ENCODE data around the gene JAM2. TPM values are rescaled to one million over a fixed set of nuclear protein-coding genes. Genes with fewer than 3 reads are reported as not detected.
A peak's percentile ranks its signal among the peaks of the same experiment; 100 is the strongest.

JAM2 gene
- total RNA-seq, 4 donors from 2014 or later: 2.0 to 7.6 (median 4.7) TPM

GRCh38 chr21:25626757-25627156 is 12.3 kb upstream of the JAM2 start:
- Histone ChIP-seq H3K36me3 (no peaks in the 10 kb centered on the region), H3K27me3 (no peaks in the 10 kb centered on the region), H3K4me3 (no peak overlapping the region), H3K27ac (no peak overlapping the region), H3K4me1 (no peaks in the 10 kb centered on the region), H3K9me3 (no peaks in the 10 kb centered on the region)
- TF ChIP-seq POLR2A (IDR thresholded peaks at IDR 0.05): no peak
- TF ChIP-seq, protein P1, sequence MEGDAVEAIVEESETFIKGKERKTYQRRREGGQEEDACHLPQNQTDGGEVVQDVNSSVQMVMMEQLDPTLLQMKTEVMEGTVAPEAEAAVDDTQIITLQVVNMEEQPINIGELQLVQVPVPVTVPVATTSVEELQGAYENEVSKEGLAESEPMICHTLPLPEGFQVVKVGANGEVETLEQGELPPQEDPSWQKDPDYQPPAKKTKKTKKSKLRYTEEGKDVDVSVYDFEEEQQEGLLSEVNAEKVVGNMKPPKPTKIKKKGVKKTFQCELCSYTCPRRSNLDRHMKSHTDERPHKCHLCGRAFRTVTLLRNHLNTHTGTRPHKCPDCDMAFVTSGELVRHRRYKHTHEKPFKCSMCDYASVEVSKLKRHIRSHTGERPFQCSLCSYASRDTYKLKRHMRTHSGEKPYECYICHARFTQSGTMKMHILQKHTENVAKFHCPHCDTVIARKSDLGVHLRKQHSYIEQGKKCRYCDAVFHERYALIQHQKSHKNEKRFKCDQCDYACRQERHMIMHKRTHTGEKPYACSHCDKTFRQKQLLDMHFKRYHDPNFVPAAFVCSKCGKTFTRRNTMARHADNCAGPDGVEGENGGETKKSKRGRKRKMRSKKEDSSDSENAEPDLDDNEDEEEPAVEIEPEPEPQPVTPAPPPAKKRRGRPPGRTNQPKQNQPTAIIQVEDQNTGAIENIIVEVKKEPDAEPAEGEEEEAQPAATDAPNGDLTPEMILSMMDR (IDR thresholded peaks at IDR 0.05): no peak
- no peak for TF ChIP-seq POLR2AphosphoS5 (IDR thresholded peaks at IDR 0.05)
- no peak for TF ChIP-seq EP300 (IDR thresholded peaks at IDR 0.05)
- no peak for DNase-seq (ENCODE audit: low spot score in 2 of 2)
- WGBS: 57% methylated on average over 2 of the region's 2 CpGs

DNA sequence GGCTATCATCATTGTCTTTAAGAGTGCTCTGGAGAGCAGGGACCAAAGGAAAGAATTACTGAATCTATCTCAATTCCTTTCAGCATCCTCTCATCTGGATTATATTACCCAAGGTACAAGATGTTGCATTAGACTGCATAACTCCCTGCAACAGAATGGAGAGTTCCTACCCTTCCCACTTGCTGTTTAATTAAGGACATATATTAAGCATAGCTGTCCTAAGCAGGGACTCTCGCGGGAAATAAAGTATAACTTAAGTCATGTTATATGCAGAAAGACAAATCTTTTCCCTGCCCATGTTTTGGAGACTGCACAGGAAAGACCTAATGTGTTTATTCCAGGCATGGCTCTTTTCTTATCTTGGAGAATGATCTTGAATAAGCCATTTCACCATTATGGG is 6.8 kb upstream of the JAM2 start:
- H3K27me3 ChIP-seq: peaks cover 4% of the 10 kb centered on the region
- TF ChIP-seq, protein P1 (IDR thresholded peaks at IDR 0.05): no peak
- TF ChIP-seq EP300 (IDR thresholded peaks at IDR 0.05) (no peak), POLR2AphosphoS5 (IDR thresholded peaks at IDR 0.05) (no peak), POLR2A (IDR thresholded peaks at IDR 0.05) (no peak)
- H3K4me1 ChIP-seq: no peaks in the 10 kb centered on the region
- no peak for DNase-seq (ENCODE audit: low spot score in 2 of 2)
- 90% methylated on average over 2 of the region's 2 CpGs for WGBS
- H3K9me3 ChIP-seq: no peaks in the 10 kb centered on the region
- no peak overlapping the region for H3K27ac ChIP-seq
- H3K36me3 ChIP-seq: no peaks in the 10 kb centered on the region
- H3K4me3 ChIP-seq: no peak overlapping the region

GRCh38 chr21:25635310-25635709 is 3.7 kb upstream of the JAM2 start:
- 69% methylated on average over 8 of the region's 8 CpGs for WGBS
- DNase-seq (ENCODE audit: low spot score in 2 of 2): no peak
- peaks cover 9% of the 10 kb centered on the region for H3K27me3 ChIP-seq
- H3K9me3 ChIP-seq: no peaks in the 10 kb centered on the region
- H3K36me3 ChIP-seq: no peaks in the 10 kb centered on the region
- H3K27ac ChIP-seq: no peak overlapping the region
- TF ChIP-seq EP300 (IDR thresholded peaks at IDR 0.05) (no peak), POLR2A (IDR thresholded peaks at IDR 0.05) (no peak), POLR2AphosphoS5 (IDR thresholded peaks at IDR 0.05) (no peak)
- TF ChIP-seq, protein P1 (IDR thresholded peaks at IDR 0.05): no peak
- H3K4me1 ChIP-seq: peaks cover 19% of the 10 kb centered on the region
- H3K4me3 ChIP-seq: no peak overlapping the region

- Histone ChIP-seq H3K27me3 (peaks cover 9% of the 10 kb centered on the region), H3K36me3 (no peaks in the 10 kb centered on the region), H3K4me3 (no peak overlapping the region), H3K9me3 (no peaks in the 10 kb centered on the region), H3K4me1 (peaks cover 23% of the 10 kb centered on the region), H3K27ac (no peak overlapping the region)
- TF ChIP-seq POLR2A (IDR thresholded peaks at IDR 0.05) (no peak), EP300 (IDR thresholded peaks at IDR 0.05) (no peak), POLR2AphosphoS5 (IDR thresholded peaks at IDR 0.05) (no peak)
- TF ChIP-seq, protein P1 (IDR thresholded peaks at IDR 0.05): no peak
- DNase-seq (ENCODE audit: low spot score in 2 of 2): no peak
- WGBS: 92% methylated on average over 2 of the region's 2 CpGs
Measured at GRCh38 chr21:25636727-25637126, 2.3 kb upstream of the JAM2 start.

GRCh38 chr21:25637851-25638659 is 1.0 kb upstream of the JAM2 start:
- no peak for DNase-seq (ENCODE audit: low spot score in 2 of 2)
- H3K4me3 ChIP-seq: peak overlapping the region; percentile 68
- H3K36me3 ChIP-seq: no peaks in the 10 kb centered on the region
- TF ChIP-seq, protein P1 (IDR thresholded peaks at IDR 0.05): no peak
- TF ChIP-seq EP300 (IDR thresholded peaks at IDR 0.05): no peak
- no peak for TF ChIP-seq POLR2A (IDR thresholded peaks at IDR 0.05)
- no peak for TF ChIP-seq POLR2AphosphoS5 (IDR thresholded peaks at IDR 0.05)
- peaks cover 9% of the 10 kb centered on the region for H3K27me3 ChIP-seq
- no peaks in the 10 kb centered on the region for H3K9me3 ChIP-seq
- peaks cover 23% of the 10 kb centered on the region for H3K4me1 ChIP-seq
- 50% methylated on average over 5 of the region's 5 CpGs for WGBS
- no peak overlapping the region for H3K27ac ChIP-seq
